Natural killer cell (primary cell): ENCODE measurements around the gene SMURF2. TPM values are rescaled to one million over a fixed set of nuclear protein-coding genes. Genes with fewer than 3 reads are reported as not detected.
A peak's percentile ranks its signal among the peaks of the same experiment; 100 is the strongest.

Source experiments
- ATAC-seq, 3 donors: fragments of 150-1000 bp in 2 of 3; fragments of 200-7000 bp in 1 of 3; cut with Tn5 transposase; 1 replicate in 1 of 3; 2 replicates in 2 of 3; pipeline ENCODE4 v1.10.0; 2021; ENCODE audit warnings: mild to moderate bottlenecking in 2 of 3, moderate library complexity in 2 of 3
- DNase-seq, 2 donors: peaks; one replicate each; pipeline versions ENCODE4 v3.0.0 to v3.0.0-alpha.2; 2013 to 2021; ENCODE audit warnings: mixed read lengths in 1 of 2
- H3K27ac ChIP-seq: one replicate; pipeline ENCODE4 v1.5.1; 2013; ENCODE audit warnings: mild to moderate bottlenecking, low read length
- H3K27me3 ChIP-seq: one replicate; pipeline ENCODE4 v1.6.1; 2013; ENCODE audit warnings: low read length; ENCODE audit not compliant: control insufficient read depth, insufficient read depth
- H3K36me3 ChIP-seq: one replicate; pipeline ENCODE4 v1.6.1; 2013; ENCODE audit warnings: low read length; ENCODE audit not compliant: control insufficient read depth, insufficient read depth
- H3K4me1 ChIP-seq: one replicate; pipeline ENCODE4 v1.6.1; 2013; ENCODE audit warnings: low read length; ENCODE audit not compliant: control insufficient read depth, insufficient read depth
- H3K4me3 ChIP-seq: one replicate; pipeline ENCODE4 v1.5.1; 2013; ENCODE audit warnings: low read length
- H3K9me3 ChIP-seq: one replicate; pipeline ENCODE4 v1.6.1; 2013; ENCODE audit warnings: low read length; ENCODE audit not compliant: control insufficient read depth, insufficient read depth
- H3K27ac Mint-ChIP-seq, 2 donors: one replicate each; pipeline ENCODE4 v1.8.0; 2022; ENCODE audit warnings: mild to moderate bottlenecking in 2 of 2, mixed read lengths in 2 of 2, moderate library complexity in 1 of 2
- H3K27me3 Mint-ChIP-seq, 2 donors: one replicate each; pipeline ENCODE4 v1.8.0; 2022; ENCODE audit warnings: low read depth in 2 of 2, mixed read lengths in 2 of 2
- H3K36me3 Mint-ChIP-seq: one replicate; pipeline ENCODE4 v1.8.0; 2022; ENCODE audit warnings: mixed read lengths
- H3K4me1 Mint-ChIP-seq, 2 donors: one replicate each; pipeline ENCODE4 v1.8.0; 2022; ENCODE audit warnings: mixed read lengths in 2 of 2
- H3K4me3 Mint-ChIP-seq: one replicate; pipeline ENCODE4 v1.8.0; 2022; ENCODE audit warnings: mild to moderate bottlenecking, moderate library complexity, mixed read lengths
- H3K9me3 Mint-ChIP-seq, 2 donors: one replicate each; pipeline ENCODE4 v1.8.0; 2022; ENCODE audit warnings: mixed read lengths in 2 of 2
- CTCF ChIP-seq: fragments of 200-600 bp; IDR thresholded peaks from one replicate; pipeline ENCODE4 v1.8.0; 2022; ENCODE audit warnings: antibody characterized with exemption
- WGBS: methylation state at CpG from one replicate; pipeline ENCODE4 v1.1.7; 2013; ENCODE audit warnings: missing lambda C conversion rate; ENCODE audit not compliant: insufficient coverage; 5-methylcytosine and 5-hydroxymethylcytosine counted together
- intact Hi-C: fragments of 100-400 bp; cut with micrococcal nuclease; formaldehyde crosslinking; loops from one replicate; pipeline ENCODE4 v1.14.2; 2022
- total RNA-seq, 4 donors: library from RNA; stranded (reverse); fragments of 120-200 nt in 1 of 4; gene quantifications; one replicate each; pipeline versions ENCODE4 v1.2.3 to v1.2.4, GENCODE V29; 2013 to 2022

The SMURF2 gene
- total RNA-seq, 3 donors from 2014 or later (not counting 1 experiment from before 2014, with no cell fraction given): 43.8 to 54.5 (median 46.5) TPM

GRCh38 chr17:64540118-64540776 lies 121.9 kb downstream of the SMURF2 start:
- Histone ChIP-seq H3K36me3 (peaks cover 54% of the 10 kb centered on the region), H3K9me3 (no peaks in the 10 kb centered on the region), H3K27ac (no peak overlapping the region), H3K4me3 (no peak overlapping the region), H3K27me3 (no peaks in the 10 kb centered on the region), H3K4me1 (no peaks in the 10 kb centered on the region)
- ATAC-seq (no peak), DNase-seq (no peak)
- no peak overlapping the region for H3K4me3 Mint-ChIP-seq
- peaks cover 0 to 10% of the 10 kb centered on the region in 2 donors for H3K4me1 Mint-ChIP-seq
- WGBS: 98% methylated on average over 4 of the region's 5 CpGs
- intact Hi-C loops: no loop called here
- no peaks in the 10 kb centered on the region for H3K9me3 Mint-ChIP-seq
- TF ChIP-seq CTCF: no peak
- peaks cover 16% of the 10 kb centered on the region for H3K36me3 Mint-ChIP-seq
- H3K27ac Mint-ChIP-seq: no peak overlapping the region
- H3K27me3 Mint-ChIP-seq: no peaks in the 10 kb centered on the region

GRCh38 chr17:64538508-64539130 lies 123.5 kb downstream of the SMURF2 start:
- no peaks in the 10 kb centered on the region for H3K27me3 Mint-ChIP-seq
- H3K4me1 ChIP-seq: no peaks in the 10 kb centered on the region
- H3K9me3 ChIP-seq: no peaks in the 10 kb centered on the region
- no peak for DNase-seq
- H3K36me3 ChIP-seq: peaks cover 56% of the 10 kb centered on the region
- intact Hi-C loops: no loop called here
- H3K27me3 ChIP-seq: no peaks in the 10 kb centered on the region
- ATAC-seq: no peak
- H3K36me3 Mint-ChIP-seq: peaks cover 16% of the 10 kb centered on the region
- H3K4me3 Mint-ChIP-seq: no peak overlapping the region
- H3K27ac Mint-ChIP-seq: peak overlapping the region; percentile 56 to 58
- H3K4me3 ChIP-seq: no peak overlapping the region
- 96% methylated on average over 7 of the region's 7 CpGs for WGBS
- H3K4me1 Mint-ChIP-seq: peaks cover 0 to 10% of the 10 kb centered on the region in 2 donors
- no peaks in the 10 kb centered on the region for H3K9me3 Mint-ChIP-seq
- TF ChIP-seq CTCF: no peak
- H3K27ac ChIP-seq: no peak overlapping the region

GRCh38 chr17:64537488-64537887 lies 124.6 kb downstream of the SMURF2 start:
- peaks cover 22% of the 10 kb centered on the region for H3K36me3 Mint-ChIP-seq
- intact Hi-C loops: no loop called here
- no peak for ATAC-seq

More at GRCh38 chr17:64537488-64537887, 124.6 kb downstream of the SMURF2 start:
- Histone ChIP-seq H3K36me3 (peaks cover 63% of the 10 kb centered on the region), H3K9me3 (no peaks in the 10 kb centered on the region), H3K27ac (no peak overlapping the region), H3K4me1 (no peaks in the 10 kb centered on the region), H3K4me3 (no peak overlapping the region), H3K27me3 (no peaks in the 10 kb centered on the region)
- no peaks in the 10 kb centered on the region for H3K27me3 Mint-ChIP-seq
- DNase-seq: no peak
- TF ChIP-seq CTCF: no peak
- peak overlapping the region in 1 of 2 donors; percentile 59 for H3K27ac Mint-ChIP-seq
- WGBS: 94% methylated on average over 4 of the region's 5 CpGs
- no peak overlapping the region for H3K4me3 Mint-ChIP-seq
- peaks cover 0 to 10% of the 10 kb centered on the region in 2 donors for H3K4me1 Mint-ChIP-seq
- H3K9me3 Mint-ChIP-seq: no peaks in the 10 kb centered on the region
